ENCODE data around the gene DAG1. TPM values are rescaled to one million over a fixed set of nuclear protein-coding genes. Genes with fewer than 3 reads are reported as not detected.
A peak's percentile ranks its signal among the peaks of the same experiment; 100 is the strongest.
"Not testable (repeated sequence)": the region's sequence is repeated elsewhere in the genome, so short reads cannot be mapped to it uniquely, and the experiment has no call there.

DAG1 gene
- polyA plus RNA-seq, 1 donor = 104 TPM

DNA sequence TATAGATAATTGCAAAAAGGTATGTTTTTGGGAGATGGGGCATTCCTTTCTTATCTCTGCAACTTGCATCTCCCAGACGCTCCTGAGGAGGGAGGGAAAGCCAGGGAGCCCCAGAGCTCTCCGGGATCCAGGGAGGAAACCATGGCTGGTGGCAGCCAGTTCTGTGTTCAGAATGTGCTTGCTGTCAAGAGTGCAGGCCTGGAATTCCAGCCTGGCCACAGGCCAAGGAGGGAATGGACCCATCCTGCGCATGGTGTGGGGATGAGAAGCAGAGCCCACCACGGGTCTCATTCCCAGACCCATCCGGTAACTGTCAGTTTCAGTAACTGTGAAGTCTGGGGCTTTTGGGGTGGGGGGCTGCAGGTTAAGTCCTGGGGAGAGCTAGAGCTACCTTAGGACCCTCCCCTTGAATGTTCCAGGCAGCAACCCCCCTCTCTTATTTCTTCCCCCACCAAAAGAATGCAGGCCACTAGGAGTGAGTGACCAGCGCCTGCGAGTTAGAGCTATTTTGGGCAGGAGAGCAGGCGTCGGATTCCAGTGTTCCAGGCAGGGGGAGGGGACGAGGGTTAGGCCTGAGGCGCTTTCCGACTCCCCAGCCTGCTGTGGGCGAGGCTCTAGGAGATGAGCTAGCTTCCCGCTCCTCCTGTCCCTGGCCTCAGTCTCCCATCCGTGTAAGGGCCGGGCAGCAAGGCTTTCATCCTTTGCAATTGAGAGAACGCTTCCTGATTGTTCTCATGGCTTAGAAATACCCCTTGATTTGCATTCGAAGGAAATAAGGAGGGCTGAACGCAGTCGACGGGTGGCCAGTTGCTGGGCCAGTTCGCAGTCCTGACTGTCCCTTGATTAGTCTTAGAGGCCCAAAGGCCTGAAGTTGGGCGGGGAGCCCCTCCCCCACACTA, 781 bp upstream of the DAG1 start:
- DNase-seq = peak; percentile 84

GRCh38 chr3:49470714-49471420, 800 bp downstream of the DAG1 start:
- DNase-seq = no peak

GRCh38 chr3:49471856-49472495, 1.9 kb downstream of the DAG1 start:
- no peak for DNase-seq

DNA sequence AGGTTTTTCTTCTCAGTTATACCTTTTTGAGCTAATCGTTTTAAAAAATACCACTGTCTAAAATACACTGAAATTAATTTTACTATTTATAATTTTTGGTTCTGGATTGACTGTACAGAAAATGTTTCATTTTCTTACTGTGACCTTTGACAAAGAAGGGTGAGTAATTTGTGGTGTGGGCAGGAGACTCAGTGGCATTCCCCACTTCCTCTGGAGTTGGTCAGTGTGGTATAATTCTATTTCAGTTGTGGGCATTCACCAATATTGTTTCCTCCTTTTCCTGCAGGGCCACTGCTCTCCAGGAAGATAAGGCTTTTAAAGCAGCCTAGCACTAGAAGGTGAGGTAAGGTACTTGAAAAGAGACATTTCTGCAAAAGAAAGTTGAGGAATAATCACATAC, 6.5 kb downstream of the DAG1 start:
- no peak for DNase-seq

DNA sequence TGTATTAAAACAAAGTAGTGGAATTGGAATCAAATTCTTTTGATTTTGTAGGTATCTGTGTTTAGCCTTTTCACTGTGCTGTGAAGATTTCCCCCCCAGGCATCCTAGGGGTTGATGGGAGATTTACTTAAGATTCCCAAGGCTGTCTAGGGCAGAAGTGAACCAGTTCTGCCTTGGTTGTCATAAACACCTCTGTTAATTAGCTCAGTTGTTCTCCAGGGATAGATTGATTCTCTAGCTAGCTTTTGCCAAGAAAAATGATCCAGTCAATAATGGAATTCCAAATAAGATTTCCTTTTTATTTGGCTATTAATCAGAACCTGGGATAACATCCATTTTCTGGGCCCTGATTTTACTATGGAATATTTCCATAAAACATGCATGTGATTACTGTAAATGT, 12.7 kb downstream of the DAG1 start:
- DNase-seq = no peak

DNA sequence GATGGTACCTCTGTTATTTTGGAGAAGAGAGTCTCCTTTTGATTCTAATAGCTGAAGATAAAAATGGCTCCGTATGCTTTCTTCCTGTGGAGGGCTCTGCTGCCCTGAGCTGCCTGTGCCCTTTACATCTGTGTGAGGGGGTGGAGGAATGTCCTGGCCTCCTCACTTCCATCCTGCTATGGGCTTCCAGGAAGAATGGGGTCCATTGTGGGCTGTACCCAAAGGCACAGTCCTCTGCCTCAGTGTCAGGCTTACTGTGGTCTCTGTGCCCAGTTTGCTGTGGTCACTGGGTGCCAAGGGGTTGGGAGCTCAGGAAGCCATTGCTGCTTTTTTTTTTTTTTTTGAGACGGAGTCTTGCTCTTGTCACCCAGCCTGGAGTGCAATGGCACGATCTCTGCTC, 14.4 kb downstream of the DAG1 start:
- no peak for DNase-seq

GRCh38 chr3:49489247-49489646, 19.2 kb downstream of the DAG1 start:
- no peak for DNase-seq

- no peak for DNase-seq
Observed at GRCh38 chr3:49492969-49493368, 22.9 kb downstream of the DAG1 start.

DNA sequence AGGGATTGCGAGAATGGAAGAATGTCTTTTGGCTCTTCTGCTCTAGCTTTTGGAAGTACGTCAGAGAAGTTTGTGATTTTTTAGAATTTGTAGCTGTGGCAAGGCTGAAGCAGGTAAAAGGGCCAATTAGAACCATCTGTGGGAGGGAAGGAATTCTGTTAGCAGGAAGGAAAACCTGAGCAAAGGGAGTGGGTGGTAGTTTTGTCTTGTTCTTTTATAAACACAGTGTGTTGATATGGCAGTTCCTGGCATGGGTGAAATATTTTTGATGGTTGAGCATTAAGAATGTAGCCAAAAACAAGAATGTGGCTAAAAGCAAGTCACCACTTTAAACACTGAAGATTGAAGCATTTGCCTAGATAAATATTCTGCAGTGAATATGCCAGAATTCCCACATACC, 23.8 kb downstream of the DAG1 start:
- no peak for DNase-seq

DNA sequence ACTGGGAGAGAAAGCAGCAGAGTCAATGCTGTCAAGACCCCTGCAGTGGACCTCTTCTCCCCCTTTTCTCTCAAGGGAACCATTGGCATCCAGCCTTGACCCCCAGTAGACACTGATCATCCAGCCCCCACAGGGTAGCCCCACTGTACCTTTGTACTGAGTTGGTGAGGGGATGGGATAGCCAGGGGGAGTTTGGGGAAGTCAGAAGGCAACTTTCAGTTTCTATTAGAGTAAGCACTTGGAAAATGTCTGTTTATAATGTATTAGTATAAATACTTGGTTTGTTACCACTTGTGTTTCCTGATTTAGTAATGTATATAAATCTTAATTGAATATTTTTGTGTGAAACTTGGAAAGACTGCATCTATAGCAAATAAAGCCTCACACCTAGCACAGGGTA, 25.0 kb downstream of the DAG1 start:
- DNase-seq = no peak

- DNase-seq = not testable (repeated sequence)
Observed at GRCh38 chr3:49496845-49497244, 26.8 kb downstream of the DAG1 start.

DNA sequence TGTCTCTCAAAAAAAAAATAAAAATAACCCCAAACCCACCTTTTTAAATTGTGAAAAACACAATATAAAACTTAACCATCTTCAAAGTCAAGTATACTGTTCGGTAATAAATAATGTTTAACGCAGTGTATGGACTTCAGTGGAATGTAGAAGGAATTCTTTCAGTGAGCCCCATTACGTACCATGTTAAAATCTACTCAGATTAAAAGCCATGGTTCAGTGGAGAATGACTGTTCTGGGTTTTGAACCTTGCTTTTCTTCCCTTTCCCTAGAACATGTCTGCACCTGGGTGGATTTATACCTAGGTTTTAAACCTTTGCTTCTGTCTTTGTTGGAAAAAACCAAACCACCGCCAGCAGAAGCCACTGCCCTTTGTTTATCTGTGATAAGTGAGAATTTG, 27.5 kb downstream of the DAG1 start:
- peak; percentile 43 for DNase-seq

- no peak for DNase-seq
Observed at GRCh38 chr3:49498239-49498638, 28.2 kb downstream of the DAG1 start.

DNA sequence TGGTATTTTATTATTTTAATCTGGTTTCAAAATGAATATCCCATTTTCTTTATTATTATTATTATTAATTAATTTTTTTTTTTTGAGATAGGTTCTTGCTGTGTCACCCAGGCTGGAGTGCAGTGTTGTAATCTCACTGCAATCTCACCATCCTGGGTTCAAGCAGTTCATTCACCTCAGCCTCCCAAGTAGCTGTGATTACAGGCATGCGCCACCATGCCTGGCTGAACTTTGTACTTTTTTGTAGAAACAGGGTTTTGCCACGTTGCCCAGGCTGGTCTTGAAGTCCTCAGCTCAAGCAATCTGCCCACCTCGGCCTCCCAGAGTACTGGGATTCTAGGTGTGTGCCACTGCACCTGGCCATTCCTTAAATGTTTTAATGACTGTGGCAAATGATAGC, 28.6 kb downstream of the DAG1 start:
- no peak for DNase-seq

DNA sequence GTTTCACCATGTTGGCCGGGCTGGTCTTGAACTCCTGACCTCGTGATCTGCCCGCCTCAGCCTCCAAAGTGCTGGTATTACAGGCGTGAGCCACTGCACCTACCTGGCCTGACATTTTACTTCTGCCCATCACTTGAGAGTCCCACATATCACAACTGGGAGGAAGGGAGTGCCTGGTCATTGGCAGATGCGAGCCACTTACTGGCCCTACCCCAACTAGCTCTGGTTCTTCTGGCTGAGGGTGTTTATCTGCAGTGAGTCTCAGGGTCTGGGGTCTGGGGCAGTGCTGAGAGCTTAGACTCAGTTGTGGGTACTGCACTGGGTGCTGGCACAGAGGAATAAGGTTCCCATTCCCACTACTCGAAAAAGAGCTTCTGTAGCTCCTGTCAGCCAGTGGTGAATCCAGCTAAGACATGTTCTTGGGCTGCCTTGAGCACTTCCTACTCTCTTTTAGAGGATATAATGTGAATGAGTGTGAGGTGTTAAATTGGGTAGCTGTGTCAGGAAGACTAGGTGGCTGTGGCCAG, 30.2 kb downstream of the DAG1 start:
- no peak for DNase-seq

DNA sequence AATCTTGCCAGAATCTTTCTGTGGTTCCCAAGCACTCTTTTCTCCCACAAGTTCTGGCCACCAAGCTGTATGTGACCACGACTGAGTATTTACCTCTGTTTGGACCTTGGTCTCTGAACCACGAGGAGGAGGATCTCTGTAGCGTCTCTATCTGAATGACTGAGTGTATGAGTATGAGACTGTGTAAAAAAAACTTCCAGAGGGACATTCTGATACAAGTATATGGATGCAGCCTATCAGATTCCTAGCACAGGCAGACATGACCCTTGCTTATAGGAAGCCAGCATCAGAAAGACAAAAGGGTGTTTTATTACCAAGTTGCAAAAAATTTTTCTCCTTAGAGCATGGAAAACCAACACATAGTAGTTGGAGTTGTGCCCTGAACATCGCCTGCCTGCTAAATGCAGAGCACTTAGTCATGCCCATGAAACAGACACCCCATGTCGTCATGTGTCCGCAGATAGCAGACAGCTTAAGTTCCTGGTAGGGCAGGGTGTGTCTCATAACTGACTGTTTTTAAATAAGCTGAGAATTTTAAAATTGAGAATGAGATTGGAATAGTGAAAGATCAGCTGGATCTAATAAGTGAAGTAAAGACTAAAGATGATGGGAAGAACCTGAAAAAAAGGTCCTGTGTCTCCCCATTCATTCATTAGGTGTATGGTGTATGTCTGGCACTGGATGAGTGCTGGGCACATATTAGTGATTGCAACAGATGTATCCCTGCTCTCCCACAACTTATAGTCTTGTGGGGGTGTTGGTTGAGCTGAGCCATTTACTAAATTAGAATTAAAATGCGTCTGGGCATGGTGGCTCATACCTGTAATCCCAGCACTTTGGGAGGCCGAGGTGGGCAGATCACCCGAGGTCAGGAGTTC, 30.9 kb downstream of the DAG1 start:
- no peak for DNase-seq

DNA sequence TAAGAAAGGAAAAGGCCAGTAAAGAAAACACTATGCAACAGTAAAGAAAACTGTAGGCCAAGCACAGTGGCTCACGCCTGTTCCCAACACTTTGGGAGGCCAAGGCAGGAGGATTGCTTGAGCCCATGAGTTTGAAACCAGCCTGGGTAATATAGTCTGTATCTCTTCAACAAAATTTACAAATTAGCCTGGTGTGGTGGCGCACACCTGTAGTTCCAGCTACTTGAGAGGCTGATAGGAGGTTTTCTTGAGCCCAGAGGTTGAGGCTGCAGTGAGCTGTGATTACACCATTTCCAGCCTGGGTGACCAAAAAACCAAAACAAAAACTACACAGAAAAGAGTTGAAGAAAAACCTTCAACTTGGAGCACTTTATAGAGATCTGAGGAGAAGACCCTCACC, 31.8 kb downstream of the DAG1 start:
- DNase-seq = no peak

- DNase-seq = no peak
Observed at GRCh38 chr3:49506906-49507305, 36.8 kb downstream of the DAG1 start.

GRCh38 chr3:49509028-49509561, 39.0 kb downstream of the DAG1 start:
- DNase-seq = no peak

DNA sequence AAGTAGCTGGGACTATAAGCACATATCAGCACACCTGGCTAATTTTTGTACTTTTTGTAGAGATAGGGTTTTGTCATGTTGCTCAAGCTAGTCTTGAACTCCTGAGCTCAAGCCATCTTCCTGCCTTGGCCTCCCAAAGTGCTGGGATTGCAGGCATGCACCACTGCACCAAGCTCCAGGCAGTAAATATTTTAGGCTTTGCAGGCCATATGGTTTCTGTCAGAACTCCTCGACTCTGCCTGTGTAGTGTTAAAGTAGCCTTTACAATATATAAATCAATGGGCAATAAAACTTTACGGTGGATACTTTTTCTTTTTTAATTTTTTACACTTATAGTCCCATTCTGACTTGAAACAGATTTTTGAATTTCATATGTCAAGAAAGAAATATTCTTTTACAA, 41.6 kb downstream of the DAG1 start:
- DNase-seq = peak; percentile 46

DNA sequence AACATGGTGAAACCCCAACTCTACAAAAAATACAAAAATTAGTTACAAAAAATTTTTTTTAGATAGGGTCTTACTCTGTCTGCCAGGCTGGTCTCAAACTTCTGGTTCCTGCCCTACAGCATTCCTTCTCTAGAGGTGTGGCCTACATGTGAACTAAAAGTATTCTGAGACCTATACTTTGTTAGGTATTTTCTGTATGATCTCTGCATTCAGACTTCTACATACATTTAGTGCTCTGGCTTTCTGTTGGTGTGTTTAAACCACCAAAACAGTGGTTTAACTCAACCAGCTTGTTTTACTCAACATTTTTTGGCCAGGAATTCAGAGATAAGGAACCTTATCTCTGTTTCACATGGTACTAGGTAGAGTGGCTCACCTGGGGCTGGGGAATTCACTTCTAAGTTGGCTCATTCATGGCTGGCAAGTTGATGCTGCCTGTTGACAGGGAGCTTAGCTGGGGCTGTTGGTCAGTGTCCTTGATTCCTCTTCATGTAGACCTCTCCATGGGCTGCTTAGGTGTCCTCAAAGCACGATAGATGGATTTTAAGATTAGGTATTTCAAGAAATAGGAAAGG, 42.8 kb downstream of the DAG1 start:
- no peak for DNase-seq

All from left kidney (tissue), 2 donors.